SK-N-SH (cell line): ENCODE results near the gene DIS3L. TPM values are rescaled to one million over a fixed set of nuclear protein-coding genes. Genes with fewer than 3 reads are reported as not detected.

Source experiments
- CTCF ChIA-PET: fragments of 300-600, 350-600 bp; formaldehyde crosslinking; extraction: SDS; loops from one replicate; lab custom pipeline; 2021; lab: Yijun Ruan, JAX
- POLR2A ChIA-PET: fragments of 350-600 bp; sonication (Branson Sonifier 250); formaldehyde crosslinking; extraction: SDS; loops from one replicate; lab custom pipeline; 2020; ENCODE audit warnings: antibody characterized with exemption, inconsistent platforms; lab: Yijun Ruan, JAX
- DNase-seq: peaks from one replicate; pipeline ENCODE4 v3.0.0; 2012
- H2AFZ ChIP-seq: fragments of 200-600 bp; sonication (generic); 2 replicates; pipeline ENCODE4 v1.8.1; 2016; ENCODE audit warnings: antibody characterized with exemption, mild to moderate bottlenecking, low read depth
- H3F3A ChIP-seq: fragments of 200-600 bp; sonication (generic); replicated peaks from 2 replicates; pipeline ENCODE3; 2016; ENCODE audit warnings: antibody characterized with exemption, mild to moderate bottlenecking; ENCODE audit not compliant: insufficient read depth
- H3K27ac ChIP-seq, 2 experiments: fragments of 200-500 bp in 1 of 2; fragments of 200-600 bp in 1 of 2; sonication (Bioruptor generic) in 1 of 2; sonication (generic), shearing (Covaris generic) in 1 of 2; 2 replicates each; pipeline versions ENCODE4 v1.5.1 to v1.6.1; 2014 to 2016; ENCODE audit warnings: low read depth in 2 of 2, inconsistent platforms in 1 of 2, low read length in 1 of 2, mild to moderate bottlenecking in 1 of 2, mixed read lengths in 1 of 2
- H3K27me3 ChIP-seq: fragments of 200-600 bp; sonication (generic), shearing (Covaris generic); 2 replicates; pipeline ENCODE4 v1.6.1; 2016; ENCODE audit warnings: mixed run types; ENCODE audit not compliant: insufficient read depth
- H3K36me3 ChIP-seq, 2 experiments: fragments of 200-500 bp in 1 of 2; fragments of 200-600 bp in 1 of 2; sonication (Bioruptor generic) in 1 of 2; sonication (generic) in 1 of 2; replicated peaks in 1 of 2; 2 replicates each; pipeline versions ENCODE3 to v1.5.1; 2014 to 2016; ENCODE audit warnings: low read length in 1 of 2, mild to moderate bottlenecking in 1 of 2; ENCODE audit not compliant: insufficient read depth in 2 of 2, control insufficient read depth in 1 of 2
- H3K4me1 ChIP-seq, 2 experiments: fragments of 200-500 bp in 1 of 2; fragments of 200-600 bp in 1 of 2; sonication (Bioruptor generic) in 1 of 2; sonication (generic), shearing (Covaris generic) in 1 of 2; 2 replicates each; pipeline versions ENCODE4 v1.5.1 to v1.6.1; 2014 to 2016; ENCODE audit warnings: low read depth in 1 of 2, low read length in 1 of 2, mixed run types in 1 of 2; ENCODE audit not compliant: insufficient read depth in 2 of 2, control insufficient read depth in 1 of 2
- H3K4me2 ChIP-seq: fragments of 200-600 bp; sonication (generic), shearing (Covaris generic); 2 replicates; pipeline ENCODE4 v1.6.1; 2017; ENCODE audit warnings: mixed run types
- H3K4me3 ChIP-seq, 2 experiments: fragments of 200-500 bp in 1 of 2; fragments of 200-600 bp in 1 of 2; sonication (Bioruptor generic) in 1 of 2; sonication (generic), shearing (Covaris generic) in 1 of 2; 2 replicates each; pipeline versions ENCODE4 v1.5.1 to v1.8.1; 2014 to 2016; ENCODE audit warnings: low read depth in 2 of 2, inconsistent platforms in 1 of 2, low read length in 1 of 2, mild to moderate bottlenecking in 1 of 2, mixed read lengths in 1 of 2, moderate library complexity in 1 of 2
- H3K79me2 ChIP-seq: fragments of 200-600 bp; sonication (generic); 2 replicates; pipeline ENCODE4 v1.8.1; 2017; ENCODE audit warnings: mild to moderate bottlenecking; ENCODE audit not compliant: insufficient read depth
- H3K9ac ChIP-seq: fragments of 200-600 bp; sonication (generic); 2 replicates; pipeline ENCODE4 v1.6.1; 2017; ENCODE audit warnings: mixed run types
- H3K9me2 ChIP-seq: fragments of 200-600 bp; sonication (generic); 2 replicates; pipeline ENCODE4 v1.6.1; 2017; ENCODE audit warnings: mixed run types
- H3K9me3 ChIP-seq: fragments of 200-600 bp; sonication (generic); 2 replicates; pipeline ENCODE4 v1.6.1; 2017; ENCODE audit warnings: mixed run types, mild to moderate bottlenecking, moderate library complexity
- H4K20me1 ChIP-seq: fragments of 200-600 bp; sonication (generic); 2 replicates; pipeline ENCODE4 v1.6.1; 2017; ENCODE audit warnings: mild to moderate bottlenecking, mixed run types; ENCODE audit not compliant: insufficient read depth
- EZH2phosphoT487 ChIP-seq: fragments of 200-600 bp; sonication (generic); IDR thresholded peaks from 2 replicates; pipeline ENCODE4 v1.6.1; 2017; ENCODE audit warnings: low read depth, mixed run types, mild to moderate bottlenecking, antibody characterized with exemption, moderate library complexity, borderline replicate concordance
- GATA2 ChIP-seq: sonication (generic); formaldehyde crosslinking; IDR thresholded peaks from 2 replicates; pipeline ENCODE4 v1.5.0; 2020; ENCODE audit warnings: mild to moderate bottlenecking, missing genetic modification reagents
- RAD21 ChIP-seq: IDR thresholded peaks from 2 replicates; pipeline ENCODE4 v1.6.1; 2012; ENCODE audit warnings: mild to moderate bottlenecking, low read length
- RXRA ChIP-seq: IDR thresholded peaks from 2 replicates; pipeline ENCODE4 v1.4.0; 2012; ENCODE audit warnings: low read depth, mild to moderate bottlenecking, borderline replicate concordance
- TAF1 ChIP-seq: IDR thresholded peaks from 2 replicates; pipeline ENCODE4 v1.6.1; 2012; ENCODE audit warnings: low read depth, mild to moderate bottlenecking, low read length, moderate library complexity, borderline replicate concordance
- WGBS: methylation state at CpG from one replicate; pipeline ENCODE4 v1.1.6; 2017; ENCODE audit warnings: low lambda C conversion rate; 5-methylcytosine and 5-hydroxymethylcytosine counted together
- polyA plus RNA-seq, 3 experiments: library from polyadenylated mRNA; depleted of rRNA; stranded (reverse); fragments of >200 nt; gene quantifications; 2 replicates each; pipeline ENCODE4 v1.2.3, GENCODE V29; 2012
- TF ChIP-seq, protein P1 (sequence below): IDR thresholded peaks from 2 replicates; pipeline ENCODE4 v1.6.1; 2012; ENCODE audit warnings: mild to moderate bottlenecking, low read depth, low read length, moderate library complexity
- TF ChIP-seq, protein P2 (sequence below): IDR thresholded peaks from 2 replicates; pipeline ENCODE4 v1.4.0; 2012; ENCODE audit warnings: low read depth, borderline replicate concordance
- TF ChIP-seq, protein P3 (sequence below): fragments of 200-600 bp; sonication (generic); IDR thresholded peaks from 2 replicates; pipeline ENCODE4 v1.6.1; 2017; ENCODE audit warnings: antibody characterized with exemption, mild to moderate bottlenecking, moderate library complexity

DIS3L gene
- polyA plus RNA-seq, 1 of the 3 experiments (the other 2 are of a cell fraction) = 11.5 TPM

DNA sequence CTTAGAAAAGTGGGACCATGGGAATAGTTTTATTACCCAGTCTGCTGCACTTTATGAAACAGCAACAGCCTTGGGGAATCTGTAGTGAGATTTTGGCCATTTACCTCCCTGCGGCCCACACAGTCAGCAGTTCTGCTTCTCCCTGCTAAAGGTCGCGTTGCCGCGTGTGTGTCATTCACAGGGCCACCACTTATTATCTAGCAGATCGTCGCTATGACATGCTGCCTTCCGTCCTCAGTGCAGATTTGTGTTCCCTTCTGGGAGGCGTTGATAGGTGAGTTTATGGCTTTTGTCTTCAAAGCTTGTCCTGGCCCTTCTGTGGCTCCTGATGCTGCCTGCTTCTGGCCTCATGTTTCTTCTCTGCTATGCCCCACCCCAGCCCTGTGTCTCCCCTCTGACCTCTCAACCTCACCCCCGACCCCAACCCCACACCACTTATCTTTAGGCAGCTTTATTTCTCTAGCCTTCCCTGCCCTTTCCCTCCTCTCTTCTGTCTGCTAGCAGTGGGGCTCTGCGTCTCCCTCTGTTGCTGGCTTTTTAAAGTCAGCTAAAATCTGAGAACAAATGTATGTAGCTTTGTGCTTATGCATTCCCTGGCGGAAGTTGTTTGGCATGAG, 30.1 kb downstream of the DIS3L start:
- ChIA-PET CTCF (no interaction called here), POLR2A (no interaction called here)
- Histone ChIP-seq H3K36me3 (peaks cover 51 to 55% of the 10 kb centered on the region in 2 experiments), H3K4me2 (no peak overlapping the region), H3K4me3 (no peak overlapping the region), H3K9me3 (no peaks in the 10 kb centered on the region), H3K27ac (no peak overlapping the region), H3K79me2 (no peaks in the 10 kb centered on the region), H3K4me1 (no peaks in the 10 kb centered on the region), H3K27me3 (no peaks in the 10 kb centered on the region), H3K9ac (no peak overlapping the region), H2AFZ (no peak overlapping the region), H3F3A (no peaks in the 10 kb centered on the region), H4K20me1 (no peaks in the 10 kb centered on the region), H3K9me2 (no peaks in the 10 kb centered on the region)
- TF ChIP-seq RXRA = no peak
- no peak for DNase-seq
- WGBS = 94% methylated on average over 12 of the region's 12 CpGs

DNA sequence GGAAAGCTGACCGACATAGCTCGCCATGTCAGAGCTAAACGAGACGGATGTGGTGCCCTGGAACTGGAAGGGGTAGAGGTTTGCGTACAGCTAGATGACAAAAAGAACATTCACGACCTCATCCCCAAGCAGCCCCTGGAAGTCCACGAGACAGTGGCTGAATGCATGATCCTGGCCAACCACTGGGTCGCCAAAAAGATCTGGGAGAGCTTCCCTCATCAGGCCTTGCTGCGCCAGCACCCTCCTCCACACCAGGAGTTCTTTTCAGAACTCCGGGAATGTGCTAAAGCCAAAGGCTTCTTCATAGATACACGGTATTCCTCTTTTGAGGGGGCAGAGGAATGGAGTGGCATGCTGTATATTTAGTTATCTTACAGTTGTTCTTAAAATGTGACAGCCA, 32.7 kb downstream of the DIS3L start:
- H3F3A ChIP-seq = peaks cover 4% of the 10 kb centered on the region
- H3K79me2 ChIP-seq = no peaks in the 10 kb centered on the region
- H3K36me3 ChIP-seq = peaks cover 54 to 55% of the 10 kb centered on the region in 2 experiments
- no peak overlapping the region for H3K9ac ChIP-seq
- no peak overlapping the region for H2AFZ ChIP-seq
- no peaks in the 10 kb centered on the region for H3K9me3 ChIP-seq
- TF ChIP-seq, protein P1, sequence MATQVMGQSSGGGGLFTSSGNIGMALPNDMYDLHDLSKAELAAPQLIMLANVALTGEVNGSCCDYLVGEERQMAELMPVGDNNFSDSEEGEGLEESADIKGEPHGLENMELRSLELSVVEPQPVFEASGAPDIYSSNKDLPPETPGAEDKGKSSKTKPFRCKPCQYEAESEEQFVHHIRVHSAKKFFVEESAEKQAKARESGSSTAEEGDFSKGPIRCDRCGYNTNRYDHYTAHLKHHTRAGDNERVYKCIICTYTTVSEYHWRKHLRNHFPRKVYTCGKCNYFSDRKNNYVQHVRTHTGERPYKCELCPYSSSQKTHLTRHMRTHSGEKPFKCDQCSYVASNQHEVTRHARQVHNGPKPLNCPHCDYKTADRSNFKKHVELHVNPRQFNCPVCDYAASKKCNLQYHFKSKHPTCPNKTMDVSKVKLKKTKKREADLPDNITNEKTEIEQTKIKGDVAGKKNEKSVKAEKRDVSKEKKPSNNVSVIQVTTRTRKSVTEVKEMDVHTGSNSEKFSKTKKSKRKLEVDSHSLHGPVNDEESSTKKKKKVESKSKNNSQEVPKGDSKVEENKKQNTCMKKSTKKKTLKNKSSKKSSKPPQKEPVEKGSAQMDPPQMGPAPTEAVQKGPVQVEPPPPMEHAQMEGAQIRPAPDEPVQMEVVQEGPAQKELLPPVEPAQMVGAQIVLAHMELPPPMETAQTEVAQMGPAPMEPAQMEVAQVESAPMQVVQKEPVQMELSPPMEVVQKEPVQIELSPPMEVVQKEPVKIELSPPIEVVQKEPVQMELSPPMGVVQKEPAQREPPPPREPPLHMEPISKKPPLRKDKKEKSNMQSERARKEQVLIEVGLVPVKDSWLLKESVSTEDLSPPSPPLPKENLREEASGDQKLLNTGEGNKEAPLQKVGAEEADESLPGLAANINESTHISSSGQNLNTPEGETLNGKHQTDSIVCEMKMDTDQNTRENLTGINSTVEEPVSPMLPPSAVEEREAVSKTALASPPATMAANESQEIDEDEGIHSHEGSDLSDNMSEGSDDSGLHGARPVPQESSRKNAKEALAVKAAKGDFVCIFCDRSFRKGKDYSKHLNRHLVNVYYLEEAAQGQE = no peak
- TF ChIP-seq TAF1 = no peak
- no peak for TF ChIP-seq GATA2 (CRISPR knock-in tag)
- no peak for TF ChIP-seq RAD21
- TF ChIP-seq, protein P2, sequence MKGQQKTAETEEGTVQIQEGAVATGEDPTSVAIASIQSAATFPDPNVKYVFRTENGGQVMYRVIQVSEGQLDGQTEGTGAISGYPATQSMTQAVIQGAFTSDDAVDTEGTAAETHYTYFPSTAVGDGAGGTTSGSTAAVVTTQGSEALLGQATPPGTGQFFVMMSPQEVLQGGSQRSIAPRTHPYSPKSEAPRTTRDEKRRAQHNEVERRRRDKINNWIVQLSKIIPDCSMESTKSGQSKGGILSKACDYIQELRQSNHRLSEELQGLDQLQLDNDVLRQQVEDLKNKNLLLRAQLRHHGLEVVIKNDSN = no peak
- no peak for TF ChIP-seq EZH2phosphoT487
- TF ChIP-seq, protein P3, sequence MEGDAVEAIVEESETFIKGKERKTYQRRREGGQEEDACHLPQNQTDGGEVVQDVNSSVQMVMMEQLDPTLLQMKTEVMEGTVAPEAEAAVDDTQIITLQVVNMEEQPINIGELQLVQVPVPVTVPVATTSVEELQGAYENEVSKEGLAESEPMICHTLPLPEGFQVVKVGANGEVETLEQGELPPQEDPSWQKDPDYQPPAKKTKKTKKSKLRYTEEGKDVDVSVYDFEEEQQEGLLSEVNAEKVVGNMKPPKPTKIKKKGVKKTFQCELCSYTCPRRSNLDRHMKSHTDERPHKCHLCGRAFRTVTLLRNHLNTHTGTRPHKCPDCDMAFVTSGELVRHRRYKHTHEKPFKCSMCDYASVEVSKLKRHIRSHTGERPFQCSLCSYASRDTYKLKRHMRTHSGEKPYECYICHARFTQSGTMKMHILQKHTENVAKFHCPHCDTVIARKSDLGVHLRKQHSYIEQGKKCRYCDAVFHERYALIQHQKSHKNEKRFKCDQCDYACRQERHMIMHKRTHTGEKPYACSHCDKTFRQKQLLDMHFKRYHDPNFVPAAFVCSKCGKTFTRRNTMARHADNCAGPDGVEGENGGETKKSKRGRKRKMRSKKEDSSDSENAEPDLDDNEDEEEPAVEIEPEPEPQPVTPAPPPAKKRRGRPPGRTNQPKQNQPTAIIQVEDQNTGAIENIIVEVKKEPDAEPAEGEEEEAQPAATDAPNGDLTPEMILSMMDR = no peak
- H3K27ac ChIP-seq = no peak overlapping the region
- no peaks in the 10 kb centered on the region for H3K9me2 ChIP-seq
- no peaks in the 10 kb centered on the region for H4K20me1 ChIP-seq
- no peak for DNase-seq
- no peak overlapping the region for H3K4me2 ChIP-seq
- no peak overlapping the region for H3K4me3 ChIP-seq
- 93% methylated on average over 11 of the region's 11 CpGs for WGBS
- no peaks in the 10 kb centered on the region for H3K27me3 ChIP-seq
- CTCF ChIA-PET = no interaction called here
- POLR2A ChIA-PET = no interaction called here
- no peaks in the 10 kb centered on the region for H3K4me1 ChIP-seq
